ENCODE data around the gene C1orf167.

Gene C1orf167

GRCh38 chr1:11826946-11827345, 65.0 kb downstream of the C1orf167 start:
- TF ChIP-seq, protein P1, sequence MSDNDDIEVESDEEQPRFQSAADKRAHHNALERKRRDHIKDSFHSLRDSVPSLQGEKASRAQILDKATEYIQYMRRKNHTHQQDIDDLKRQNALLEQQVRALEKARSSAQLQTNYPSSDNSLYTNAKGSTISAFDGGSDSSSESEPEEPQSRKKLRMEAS (IDR thresholded peaks at IDR 0.05; ENCODE audit: low read depth, low read length), result no peak
- TF ChIP-seq MYC (IDR thresholded peaks at IDR 0.05; ENCODE audit: low read depth, low read length) (no peak), POLR2A (IDR thresholded peaks at IDR 0.05; ENCODE audit: extremely low read depth, insufficient read length) (no peak)
- TF ChIP-seq, protein P2, sequence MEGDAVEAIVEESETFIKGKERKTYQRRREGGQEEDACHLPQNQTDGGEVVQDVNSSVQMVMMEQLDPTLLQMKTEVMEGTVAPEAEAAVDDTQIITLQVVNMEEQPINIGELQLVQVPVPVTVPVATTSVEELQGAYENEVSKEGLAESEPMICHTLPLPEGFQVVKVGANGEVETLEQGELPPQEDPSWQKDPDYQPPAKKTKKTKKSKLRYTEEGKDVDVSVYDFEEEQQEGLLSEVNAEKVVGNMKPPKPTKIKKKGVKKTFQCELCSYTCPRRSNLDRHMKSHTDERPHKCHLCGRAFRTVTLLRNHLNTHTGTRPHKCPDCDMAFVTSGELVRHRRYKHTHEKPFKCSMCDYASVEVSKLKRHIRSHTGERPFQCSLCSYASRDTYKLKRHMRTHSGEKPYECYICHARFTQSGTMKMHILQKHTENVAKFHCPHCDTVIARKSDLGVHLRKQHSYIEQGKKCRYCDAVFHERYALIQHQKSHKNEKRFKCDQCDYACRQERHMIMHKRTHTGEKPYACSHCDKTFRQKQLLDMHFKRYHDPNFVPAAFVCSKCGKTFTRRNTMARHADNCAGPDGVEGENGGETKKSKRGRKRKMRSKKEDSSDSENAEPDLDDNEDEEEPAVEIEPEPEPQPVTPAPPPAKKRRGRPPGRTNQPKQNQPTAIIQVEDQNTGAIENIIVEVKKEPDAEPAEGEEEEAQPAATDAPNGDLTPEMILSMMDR (IDR thresholded peaks at IDR 0.05; ENCODE audit: low read depth, low read length), result no peak
- H3K4me3 ChIP-seq (ENCODE audit: low read depth, low read length), result no peak overlapping the region
- DNase-seq (ENCODE audit: low read depth), result no peak

DNA sequence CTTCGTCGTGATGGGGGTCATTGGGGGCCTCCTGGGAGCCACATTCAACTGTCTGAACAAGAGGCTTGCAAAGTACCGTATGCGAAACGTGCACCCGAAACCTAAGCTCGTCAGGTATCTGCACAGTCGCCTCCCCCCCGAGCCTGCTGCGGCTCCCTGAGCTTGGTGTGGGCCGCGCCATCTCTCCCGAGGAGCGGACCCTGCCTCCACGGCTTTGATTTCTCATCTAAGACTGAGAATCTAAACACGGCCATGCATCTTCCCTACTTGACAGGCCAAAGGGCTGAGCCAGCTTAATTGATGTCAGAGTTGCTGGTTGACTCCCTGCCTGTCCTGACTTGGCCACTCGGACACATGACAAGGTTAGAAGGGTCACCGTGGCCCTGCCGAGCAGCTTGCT, 66.5 kb downstream of the C1orf167 start:
- DNase-seq (ENCODE audit: low read depth), result no peak
- H3K4me3 ChIP-seq (ENCODE audit: low read depth, low read length), result no peak overlapping the region
- TF ChIP-seq, protein P2 (IDR thresholded peaks at IDR 0.05; ENCODE audit: low read depth, low read length), result no peak
- TF ChIP-seq MYC (IDR thresholded peaks at IDR 0.05; ENCODE audit: low read depth, low read length), result no peak
- TF ChIP-seq POLR2A (IDR thresholded peaks at IDR 0.05; ENCODE audit: extremely low read depth, insufficient read length), result no peak
- TF ChIP-seq, protein P1 (IDR thresholded peaks at IDR 0.05; ENCODE audit: low read depth, low read length), result no peak

DNA sequence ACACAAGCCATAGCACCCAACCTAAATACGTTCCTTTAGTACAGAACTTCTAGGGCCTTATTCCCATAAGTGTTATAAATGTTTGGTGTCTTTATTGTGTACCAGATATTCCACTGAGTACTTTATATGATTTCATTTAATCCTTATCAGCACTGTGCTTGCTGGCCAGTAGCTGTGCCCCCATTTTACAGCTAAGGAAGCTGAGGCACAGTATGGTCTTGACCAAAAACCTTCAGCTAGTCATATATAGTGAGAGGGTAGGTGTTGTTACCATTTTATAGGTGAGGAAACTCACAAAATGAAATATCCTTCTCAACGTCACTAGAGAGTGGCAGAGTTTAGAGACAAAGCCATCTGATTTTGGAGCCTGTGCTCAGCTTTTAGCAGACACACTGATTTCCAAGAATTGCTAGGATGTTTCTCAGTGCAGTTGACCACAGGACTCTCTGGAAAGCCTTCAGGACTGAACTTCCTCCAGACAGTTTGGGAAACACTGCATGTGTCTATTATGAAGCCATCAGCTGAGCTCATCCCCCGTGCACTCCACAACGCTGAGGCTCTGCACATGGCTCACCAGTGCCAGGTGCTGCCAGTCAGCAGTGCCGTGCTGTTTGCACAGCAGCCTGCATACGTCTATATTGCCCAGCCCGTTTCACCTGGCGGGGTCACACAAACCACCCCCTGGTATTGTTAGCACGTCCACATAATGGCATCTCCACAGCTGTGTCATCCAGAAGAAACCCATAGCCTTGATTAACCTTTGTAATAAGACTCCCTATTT, 70.1 kb downstream of the C1orf167 start:
- TF ChIP-seq POLR2A (IDR thresholded peaks at IDR 0.05; ENCODE audit: extremely low read depth, insufficient read length) (no peak), MYC (IDR thresholded peaks at IDR 0.05; ENCODE audit: low read depth, low read length) (no peak)
- TF ChIP-seq, protein P1 (IDR thresholded peaks at IDR 0.05; ENCODE audit: low read depth, low read length), result no peak
- TF ChIP-seq, protein P2 (IDR thresholded peaks at IDR 0.05; ENCODE audit: low read depth, low read length), result no peak
- DNase-seq (ENCODE audit: low read depth), result no peak
- H3K4me3 ChIP-seq (ENCODE audit: low read depth, low read length), result no peak overlapping the region

GRCh38 chr1:11833497-11833896, 71.5 kb downstream of the C1orf167 start:
- no peak for TF ChIP-seq MYC (IDR thresholded peaks at IDR 0.05; ENCODE audit: low read depth, low read length)
- TF ChIP-seq, protein P1 (IDR thresholded peaks at IDR 0.05; ENCODE audit: low read depth, low read length), result no peak
- TF ChIP-seq, protein P2 (IDR thresholded peaks at IDR 0.05; ENCODE audit: low read depth, low read length), result no peak
- no peak for TF ChIP-seq POLR2A (IDR thresholded peaks at IDR 0.05; ENCODE audit: extremely low read depth, insufficient read length)
- H3K4me3 ChIP-seq (ENCODE audit: low read depth, low read length), result no peak overlapping the region
- no peak for DNase-seq (ENCODE audit: low read depth)

GRCh38 chr1:11833900-11834299, 71.9 kb downstream of the C1orf167 start:
- TF ChIP-seq, protein P1 (IDR thresholded peaks at IDR 0.05; ENCODE audit: low read depth, low read length), result no peak
- no peak for TF ChIP-seq POLR2A (IDR thresholded peaks at IDR 0.05; ENCODE audit: extremely low read depth, insufficient read length)
- TF ChIP-seq MYC (IDR thresholded peaks at IDR 0.05; ENCODE audit: low read depth, low read length), result no peak
- TF ChIP-seq, protein P2 (IDR thresholded peaks at IDR 0.05; ENCODE audit: low read depth, low read length), result no peak
- no peak overlapping the region for H3K4me3 ChIP-seq (ENCODE audit: low read depth, low read length)
- DNase-seq (ENCODE audit: low read depth), result no peak

Data from NB4 (cell line).